Measurements from ENCODE around the gene LRRC46.

The LRRC46 gene, protein sequence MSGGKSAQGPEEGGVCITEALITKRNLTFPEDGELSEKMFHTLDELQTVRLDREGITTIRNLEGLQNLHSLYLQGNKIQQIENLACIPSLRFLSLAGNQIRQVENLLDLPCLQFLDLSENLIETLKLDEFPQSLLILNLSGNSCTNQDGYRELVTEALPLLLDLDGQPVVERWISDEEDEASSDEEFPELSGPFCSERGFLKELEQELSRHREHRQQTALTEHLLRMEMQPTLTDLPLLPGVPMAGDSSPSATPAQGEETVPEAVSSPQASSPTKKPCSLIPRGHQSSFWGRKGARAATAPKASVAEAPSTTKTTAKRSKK

DNA sequence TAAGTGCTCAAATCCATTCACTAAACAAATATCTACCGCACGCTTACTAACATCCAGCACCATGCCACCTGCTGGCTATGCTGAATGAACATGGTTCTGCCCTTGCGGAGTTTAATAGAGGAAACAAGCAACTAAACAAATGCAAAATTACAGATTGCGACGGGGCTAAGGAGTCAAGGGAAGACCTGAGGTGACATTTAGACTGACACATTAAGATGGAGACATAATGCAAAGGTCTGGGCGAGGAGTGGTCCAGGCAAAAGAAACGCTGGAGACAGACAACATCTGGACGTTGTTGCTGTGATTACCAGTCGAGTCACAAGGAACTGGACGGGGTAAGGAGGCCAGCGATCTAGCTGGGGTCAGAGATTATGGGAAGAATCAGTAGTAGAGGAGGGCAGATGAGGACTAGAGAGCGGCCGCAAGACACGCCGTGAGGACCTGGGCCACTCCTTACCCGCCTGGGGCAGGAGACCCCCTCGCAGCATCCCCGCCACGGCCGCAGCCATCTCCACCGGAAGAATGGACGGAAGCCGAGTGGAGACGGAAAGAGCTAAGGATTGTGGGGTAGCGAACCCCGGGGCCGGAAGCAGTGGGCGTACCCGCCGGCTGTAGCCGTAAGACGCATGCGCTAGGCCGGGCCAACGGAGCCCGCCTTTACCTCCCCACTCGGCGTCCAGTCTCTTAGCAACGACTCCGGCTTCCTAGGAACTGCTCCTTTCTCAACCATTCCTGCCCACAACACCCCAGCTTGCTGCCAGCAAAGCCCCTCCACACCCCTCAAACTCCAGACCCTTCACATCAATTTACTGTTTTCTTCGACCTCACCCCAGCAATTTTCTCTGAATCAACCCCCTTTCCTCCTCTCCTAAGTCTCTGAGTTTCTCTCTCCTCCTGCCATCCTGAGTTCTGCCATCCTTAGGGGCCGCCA lies at the start of gene LRRC46, which contains the start of gene MRPL10:
Gene LRRC46, plus strand, starts transcription at position 668 of the 931 bp plus-strand sequence. CDS start 320 bp downstream, outside the sequence.
Gene MRPL10, minus strand, starts transcription at position 539 of the 931 bp plus-strand sequence. Its CDS starts 30 bp downstream, at position 509.
- peak; percentile 90 for DNase-seq

GRCh38 chr17:47785538-47786123 lies 45.8 kb upstream of the LRRC46 start:
- peak; percentile 10 for DNase-seq

DNA sequence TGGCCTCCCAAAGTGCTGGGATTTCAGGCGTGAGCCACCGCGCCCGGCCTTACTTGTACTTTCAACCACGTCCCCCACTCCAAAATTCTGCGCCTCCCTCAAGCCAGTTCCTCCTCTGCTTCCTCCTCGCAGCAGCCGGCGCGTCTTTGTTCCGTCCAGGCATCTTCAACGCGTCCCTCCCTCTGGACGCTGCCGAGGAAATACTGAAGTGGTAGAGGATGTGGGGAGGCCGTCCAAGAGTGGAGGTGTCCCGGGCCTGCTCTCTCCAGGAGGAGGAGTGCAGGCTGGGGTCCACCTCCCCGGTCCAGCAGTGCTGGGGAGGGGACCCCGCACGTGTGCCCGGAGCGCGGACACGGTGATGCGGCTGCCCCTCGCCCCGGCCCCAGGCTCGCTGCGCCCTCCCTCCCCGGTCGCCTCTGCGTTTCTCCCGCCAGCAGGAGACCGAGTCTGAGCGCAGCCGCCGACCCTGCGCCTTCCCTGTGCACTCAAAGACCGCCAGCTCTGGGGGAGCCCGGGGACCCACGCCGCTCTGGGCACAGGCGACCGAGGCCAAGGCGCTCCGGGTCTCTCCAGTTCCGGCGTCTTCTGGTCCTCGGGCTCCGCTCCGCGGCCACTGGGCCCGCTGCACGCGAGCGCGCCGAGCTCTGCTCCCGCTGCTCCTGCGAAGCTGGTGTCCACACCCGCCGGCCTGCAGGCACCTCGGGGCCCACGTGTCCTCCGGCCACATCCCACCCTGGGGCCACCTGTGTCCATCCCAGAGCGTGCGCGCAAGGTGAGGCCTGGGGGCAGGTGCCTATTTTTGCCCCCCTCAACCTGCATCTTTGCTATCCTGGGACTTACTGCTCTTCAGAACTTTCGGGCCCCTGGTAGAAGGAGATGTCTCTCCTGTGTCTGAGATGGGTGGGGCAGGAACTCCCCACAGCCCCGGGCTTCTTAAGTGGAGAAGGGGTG lies 41.6 kb upstream of the LRRC46 start:
- DNase-seq = no peak

DNA sequence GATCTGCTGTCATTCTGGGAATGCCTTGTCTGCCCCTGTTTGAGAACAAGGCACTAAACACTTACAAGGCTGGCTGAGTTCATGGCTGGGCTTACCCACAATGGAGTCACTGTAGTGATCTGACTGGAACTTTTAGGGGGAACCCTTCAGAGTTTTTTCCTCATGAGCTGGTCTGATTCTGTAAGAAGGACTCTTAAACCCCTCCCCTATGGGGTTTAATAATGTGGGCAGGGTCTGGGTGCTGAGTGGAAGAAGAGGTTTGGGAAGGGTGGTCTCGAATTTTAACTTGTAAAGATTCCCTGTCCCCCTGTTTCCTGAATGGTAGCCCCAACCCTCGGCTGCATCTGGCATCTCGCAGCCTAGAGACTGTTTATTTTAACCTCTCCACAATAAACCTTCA lies 40.4 kb upstream of the LRRC46 start:
- no peak for DNase-seq

DNA sequence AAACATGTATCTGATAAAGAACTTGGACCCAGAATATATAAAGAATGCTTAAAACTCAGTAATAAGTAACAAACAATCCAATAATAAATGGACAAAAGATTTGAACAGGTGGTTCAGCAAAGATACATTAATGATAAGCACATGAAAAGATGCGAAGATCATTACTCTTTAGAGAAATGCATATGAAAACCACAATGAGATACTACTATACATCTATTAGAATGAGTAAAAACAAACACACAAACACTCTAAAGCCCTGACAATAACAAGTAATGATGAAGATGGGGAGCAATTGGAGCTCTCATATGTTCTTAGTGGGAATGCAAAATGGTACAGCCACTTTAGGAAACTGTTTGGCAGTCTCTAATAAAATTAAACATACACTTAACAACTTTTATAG lies 39.0 kb upstream of the LRRC46 start:
- DNase-seq = no peak

DNA sequence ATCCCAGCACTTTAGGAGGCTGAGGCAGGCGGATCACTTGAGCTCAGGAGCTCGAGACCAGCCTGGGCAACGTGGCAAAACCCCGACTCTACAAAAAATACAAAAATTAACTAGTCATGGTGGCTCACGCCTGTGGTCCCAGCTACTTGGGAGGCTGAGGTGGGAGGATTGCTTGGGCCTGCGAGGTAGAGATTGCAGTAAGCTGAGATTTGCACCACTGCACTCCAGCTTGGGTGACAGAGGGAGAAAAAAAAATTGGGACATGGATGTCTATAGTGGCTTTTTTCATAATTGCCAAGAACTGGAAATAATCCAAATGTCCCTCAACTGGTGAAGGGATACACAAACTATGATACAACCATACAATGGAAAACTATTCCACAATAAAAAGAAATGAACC lies 38.5 kb upstream of the LRRC46 start:
- DNase-seq = no peak

- DNase-seq = no peak
Measured at GRCh38 chr17:47797797-47798196, 33.7 kb upstream of the LRRC46 start.

DNA sequence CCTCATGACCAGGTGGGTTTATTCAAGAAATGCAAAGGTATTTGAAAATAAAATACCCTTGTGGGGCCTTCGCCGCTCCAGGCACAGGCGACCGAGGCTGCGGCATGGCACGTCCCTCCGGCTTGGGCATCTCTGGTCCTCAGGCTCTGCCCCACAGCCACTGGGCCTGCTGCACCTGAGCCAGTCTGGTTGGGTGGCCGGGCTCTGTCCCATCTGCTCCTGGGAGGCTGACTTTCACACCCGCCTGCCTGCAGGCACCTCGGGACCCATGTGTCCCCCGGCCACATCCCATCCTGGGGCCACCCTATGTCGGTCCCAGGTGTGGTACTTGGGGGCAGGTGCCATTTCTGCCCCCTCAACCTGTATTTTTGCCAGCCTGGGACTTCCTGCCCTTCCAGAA lies 30.8 kb upstream of the LRRC46 start:
- no peak for DNase-seq

DNA sequence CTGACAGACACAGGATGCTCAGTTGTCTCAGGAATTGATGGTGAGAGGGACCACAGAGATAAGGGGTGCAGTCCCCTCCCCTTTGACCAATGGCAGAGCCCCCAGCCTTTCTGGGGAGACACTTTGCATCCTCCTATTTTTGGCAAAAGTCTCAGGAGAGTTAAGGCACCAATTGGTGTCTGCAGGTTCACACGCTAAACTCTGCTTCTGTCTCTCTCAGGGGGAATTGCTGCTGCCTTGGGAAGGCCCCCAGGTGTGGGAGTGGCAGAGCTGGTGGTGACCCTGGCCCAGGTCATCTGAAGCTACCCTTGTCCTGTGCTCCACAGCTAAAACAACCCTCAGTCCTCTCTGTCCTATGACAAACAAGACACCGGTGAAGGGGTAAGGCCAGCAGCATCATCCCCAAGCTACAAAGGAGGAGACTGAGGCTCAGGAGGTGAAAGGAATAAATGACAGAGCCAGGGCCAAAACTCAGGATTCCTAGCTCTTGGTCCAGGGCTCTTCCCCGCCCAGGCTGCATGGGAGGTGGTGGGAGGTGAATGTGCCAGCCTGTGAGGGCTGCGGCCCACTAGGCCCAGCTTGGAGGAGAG lies 30.2 kb upstream of the LRRC46 start:
- DNase-seq = no peak

DNA sequence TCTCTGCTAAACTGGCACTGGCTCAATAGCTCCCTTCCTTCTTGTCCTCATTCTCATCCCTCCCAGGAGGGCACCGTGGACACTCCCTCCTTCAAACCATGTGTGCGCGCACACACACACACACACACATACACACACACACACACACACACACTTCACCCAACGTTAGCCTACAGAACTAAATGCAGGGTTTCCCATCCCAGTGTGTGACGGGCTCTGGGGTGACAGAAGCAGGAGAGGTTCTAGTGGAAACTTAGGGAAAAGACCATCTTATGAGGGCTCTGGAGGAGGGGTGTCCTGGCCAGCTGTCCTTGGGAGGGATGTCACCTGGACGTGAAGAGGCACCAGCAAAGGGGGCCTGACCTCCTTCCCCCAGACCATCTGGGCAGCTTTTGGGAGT lies 29.6 kb upstream of the LRRC46 start:
- no peak for DNase-seq

GRCh38 chr17:47802341-47803022 lies 29.0 kb upstream of the LRRC46 start:
- DNase-seq = peak; percentile 16

DNA sequence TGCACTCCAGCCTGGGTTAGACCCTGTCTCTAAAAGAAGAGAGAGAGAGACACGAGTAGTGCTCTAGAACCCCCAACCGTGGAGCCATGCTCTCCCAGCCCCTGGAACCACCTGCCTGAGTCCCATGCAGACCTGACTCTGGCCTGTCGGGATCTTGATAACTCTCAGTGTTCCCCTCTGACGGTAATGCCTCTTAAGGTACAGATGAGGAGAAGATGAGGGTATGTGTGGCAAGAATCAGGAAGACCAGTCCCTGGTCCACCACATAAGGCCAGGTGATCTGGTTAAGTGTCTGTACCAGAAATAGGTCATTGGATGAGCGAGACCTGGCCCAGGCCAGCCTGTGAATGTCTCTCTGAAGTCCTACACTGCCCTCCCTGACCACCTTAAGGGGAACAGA lies 28.3 kb upstream of the LRRC46 start:
- DNase-seq = no peak

DNA sequence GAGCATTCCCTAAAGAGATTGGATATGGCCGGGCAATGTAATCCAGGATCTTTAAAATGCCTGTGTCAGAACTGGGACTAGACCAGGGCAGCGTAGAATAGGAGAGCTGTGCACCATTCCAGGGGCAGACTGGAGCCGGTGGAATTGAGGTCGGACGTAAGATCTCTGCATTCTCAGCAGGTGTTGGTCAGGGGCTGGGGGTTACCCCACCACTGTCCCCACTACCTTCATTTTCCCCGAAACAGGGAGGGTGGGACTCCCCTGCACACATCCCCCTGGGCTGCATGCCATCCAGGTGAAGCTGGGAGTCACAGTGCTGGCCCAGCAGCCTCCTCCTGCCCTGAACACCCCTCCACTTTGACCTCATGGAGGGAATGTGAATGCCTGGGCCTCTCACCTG lies 27.7 kb upstream of the LRRC46 start:
- DNase-seq = no peak

- DNase-seq = no peak
Measured at GRCh38 chr17:47804461-47804860, 27.0 kb upstream of the LRRC46 start.

GRCh38 chr17:47806026-47806912 lies 25.2 kb upstream of the LRRC46 start:
- no peak for DNase-seq

GRCh38 chr17:47806913-47807255 lies 24.6 kb upstream of the LRRC46 start:
- DNase-seq = no peak

GRCh38 chr17:47807421-47807820 lies 24.0 kb upstream of the LRRC46 start:
- DNase-seq = no peak

GRCh38 chr17:47808036-47808829 lies 23.2 kb upstream of the LRRC46 start:
- DNase-seq = no peak

- no peak for DNase-seq
Measured at GRCh38 chr17:47808830-47809480, 22.5 kb upstream of the LRRC46 start.

Measured in T1000 (cell line).